Gastrocnemius medialis (tissue), 4 donors: Measurements from ENCODE around the gene PRKD1.

Experiments
- POLR2A ChIP-seq, 2 donors: fragments of 450-650 bp; IDR thresholded peaks; one replicate each; pipeline ENCODE4 v1.6.1; 2017; ENCODE audit warnings: antibody characterized with exemption in 2 of 2, mild to moderate bottlenecking in 2 of 2, moderate library complexity in 2 of 2
- TF ChIP-seq, protein P1 (sequence below), 5 experiments: fragments of 450-650 bp in 3 of 5; fragments of 200-600 bp in 2 of 5; sonication (generic) in 2 of 5; IDR thresholded peaks in 4 of 5; conservative IDR thresholded peaks in 1 of 5; 1 replicate in 4 of 5; 2 replicates in 1 of 5; pipeline ENCODE4 v1.5.1; 2016 to 2019; ENCODE audit warnings: antibody characterized with exemption in 5 of 5, mild to moderate bottlenecking in 3 of 5, moderate library complexity in 3 of 5

GRCh38 chr14:29756019-29756385 is 171.6 kb downstream of the PRKD1 start:
- TF ChIP-seq, protein P1, sequence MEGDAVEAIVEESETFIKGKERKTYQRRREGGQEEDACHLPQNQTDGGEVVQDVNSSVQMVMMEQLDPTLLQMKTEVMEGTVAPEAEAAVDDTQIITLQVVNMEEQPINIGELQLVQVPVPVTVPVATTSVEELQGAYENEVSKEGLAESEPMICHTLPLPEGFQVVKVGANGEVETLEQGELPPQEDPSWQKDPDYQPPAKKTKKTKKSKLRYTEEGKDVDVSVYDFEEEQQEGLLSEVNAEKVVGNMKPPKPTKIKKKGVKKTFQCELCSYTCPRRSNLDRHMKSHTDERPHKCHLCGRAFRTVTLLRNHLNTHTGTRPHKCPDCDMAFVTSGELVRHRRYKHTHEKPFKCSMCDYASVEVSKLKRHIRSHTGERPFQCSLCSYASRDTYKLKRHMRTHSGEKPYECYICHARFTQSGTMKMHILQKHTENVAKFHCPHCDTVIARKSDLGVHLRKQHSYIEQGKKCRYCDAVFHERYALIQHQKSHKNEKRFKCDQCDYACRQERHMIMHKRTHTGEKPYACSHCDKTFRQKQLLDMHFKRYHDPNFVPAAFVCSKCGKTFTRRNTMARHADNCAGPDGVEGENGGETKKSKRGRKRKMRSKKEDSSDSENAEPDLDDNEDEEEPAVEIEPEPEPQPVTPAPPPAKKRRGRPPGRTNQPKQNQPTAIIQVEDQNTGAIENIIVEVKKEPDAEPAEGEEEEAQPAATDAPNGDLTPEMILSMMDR (IDR thresholded peaks at IDR 0.05 in 4 of 5, conservative IDR thresholded peaks at IDR 0.05 in 1 of 5), result no peak
- TF ChIP-seq POLR2A (IDR thresholded peaks at IDR 0.05), result no peak
